ENCODE data around the gene ANKRD63. TPM values are rescaled to one million over a fixed set of nuclear protein-coding genes. Genes with fewer than 3 reads are reported as not detected.
A peak's percentile ranks its signal among the peaks of the same experiment; 100 is the strongest.

The ANKRD63 gene
- total RNA-seq, 1 experiment from 2014 or later = 1.2 TPM

DNA sequence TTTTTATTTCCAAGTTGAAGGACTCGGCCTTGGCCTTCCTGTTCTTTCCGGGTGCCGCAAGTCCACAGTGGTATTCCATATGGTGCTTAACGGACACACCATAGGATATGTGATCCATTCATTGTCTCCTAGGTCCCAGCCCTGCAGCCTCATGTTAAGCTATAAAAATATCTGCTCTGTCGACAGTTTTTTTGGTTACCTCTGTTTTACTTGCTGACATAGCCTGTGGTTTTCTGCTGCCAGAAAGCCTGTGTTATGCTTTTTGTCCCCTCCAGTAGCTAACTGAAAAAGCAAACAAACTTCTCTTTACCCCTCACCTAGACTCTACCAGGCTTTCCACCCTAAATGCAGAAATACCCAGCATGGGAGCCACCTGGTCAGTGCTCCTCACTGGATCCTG, 45.9 kb upstream of the ANKRD63 start (continued):
- TF ChIP-seq, protein P1, sequence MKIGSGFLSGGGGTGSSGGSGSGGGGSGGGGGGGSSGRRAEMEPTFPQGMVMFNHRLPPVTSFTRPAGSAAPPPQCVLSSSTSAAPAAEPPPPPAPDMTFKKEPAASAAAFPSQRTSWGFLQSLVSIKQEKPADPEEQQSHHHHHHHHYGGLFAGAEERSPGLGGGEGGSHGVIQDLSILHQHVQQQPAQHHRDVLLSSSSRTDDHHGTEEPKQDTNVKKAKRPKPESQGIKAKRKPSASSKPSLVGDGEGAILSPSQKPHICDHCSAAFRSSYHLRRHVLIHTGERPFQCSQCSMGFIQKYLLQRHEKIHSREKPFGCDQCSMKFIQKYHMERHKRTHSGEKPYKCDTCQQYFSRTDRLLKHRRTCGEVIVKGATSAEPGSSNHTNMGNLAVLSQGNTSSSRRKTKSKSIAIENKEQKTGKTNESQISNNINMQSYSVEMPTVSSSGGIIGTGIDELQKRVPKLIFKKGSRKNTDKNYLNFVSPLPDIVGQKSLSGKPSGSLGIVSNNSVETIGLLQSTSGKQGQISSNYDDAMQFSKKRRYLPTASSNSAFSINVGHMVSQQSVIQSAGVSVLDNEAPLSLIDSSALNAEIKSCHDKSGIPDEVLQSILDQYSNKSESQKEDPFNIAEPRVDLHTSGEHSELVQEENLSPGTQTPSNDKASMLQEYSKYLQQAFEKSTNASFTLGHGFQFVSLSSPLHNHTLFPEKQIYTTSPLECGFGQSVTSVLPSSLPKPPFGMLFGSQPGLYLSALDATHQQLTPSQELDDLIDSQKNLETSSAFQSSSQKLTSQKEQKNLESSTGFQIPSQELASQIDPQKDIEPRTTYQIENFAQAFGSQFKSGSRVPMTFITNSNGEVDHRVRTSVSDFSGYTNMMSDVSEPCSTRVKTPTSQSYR (CRISPR knock-in tag; IDR thresholded peaks at IDR 0.05) = no peak

DNA sequence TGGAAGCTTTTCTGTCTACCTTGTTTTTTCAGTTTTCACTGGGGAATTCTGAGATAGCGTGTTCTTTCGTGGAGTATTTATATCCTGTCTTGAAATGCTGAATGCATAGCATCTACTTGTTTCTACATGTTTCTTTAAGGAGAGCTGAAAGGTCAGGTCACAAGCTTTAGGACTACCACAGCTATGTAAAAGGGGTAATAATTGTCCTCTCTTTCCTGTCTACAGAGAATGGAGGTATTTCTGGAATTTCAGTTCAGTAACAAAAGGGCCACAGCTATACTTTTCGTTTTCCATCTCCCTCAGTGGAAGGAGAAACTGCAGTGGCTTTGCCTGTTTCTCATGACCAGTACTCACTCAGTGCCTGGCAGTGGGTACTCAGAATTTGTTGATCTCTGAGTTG, 45.3 kb upstream of the ANKRD63 start:
- peaks cover 50% of the 10 kb centered on the region for H3K4me1 Mint-ChIP-seq
- H3K36me3 Mint-ChIP-seq = peaks cover 15% of the 10 kb centered on the region; the same call in 1 of the 2 replicates
- ChIA-PET POLR2A (interaction anchor here (1.7 kb wide), 1 partner anchor 9 kb away, joined by 6 read pairs; no protein-coding TSS in a partner anchor), CTCF (interaction anchor here (1.0 to 8.3 kb wide), 13 partner anchors 11 to 94 kb away, joined by 3 to 234 read pairs (median 5); partner anchors contain the start of genes ANKRD63, CCDC9B, IVD and PAK6)
- H3K4me3 Mint-ChIP-seq = peak overlapping the region; percentile 38
- DNase-seq (ENCODE audit: low spot score) = no peak
- TF ChIP-seq FOXK1 (CRISPR knock-in tag; IDR thresholded peaks at IDR 0.05) = no peak
- TF ChIP-seq TEAD1 (CRISPR knock-in tag; IDR thresholded peaks at IDR 0.05) = no peak
- no peak for TF ChIP-seq CBFB (CRISPR knock-in tag; IDR thresholded peaks at IDR 0.05; ENCODE audit: low read depth)
- no peak for TF ChIP-seq SMAD4 (CRISPR knock-in tag; IDR thresholded peaks at IDR 0.05)
- no peak for TF ChIP-seq JAZF1 (CRISPR knock-in tag; IDR thresholded peaks at IDR 0.05)
- TF ChIP-seq, protein P2, sequence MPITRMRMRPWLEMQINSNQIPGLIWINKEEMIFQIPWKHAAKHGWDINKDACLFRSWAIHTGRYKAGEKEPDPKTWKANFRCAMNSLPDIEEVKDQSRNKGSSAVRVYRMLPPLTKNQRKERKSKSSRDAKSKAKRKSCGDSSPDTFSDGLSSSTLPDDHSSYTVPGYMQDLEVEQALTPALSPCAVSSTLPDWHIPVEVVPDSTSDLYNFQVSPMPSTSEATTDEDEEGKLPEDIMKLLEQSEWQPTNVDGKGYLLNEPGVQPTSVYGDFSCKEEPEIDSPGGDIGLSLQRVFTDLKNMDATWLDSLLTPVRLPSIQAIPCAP (CRISPR knock-in tag; IDR thresholded peaks at IDR 0.05) = no peak
- TF ChIP-seq ZNF416 (CRISPR knock-in tag; IDR thresholded peaks at IDR 0.05) = no peak
- no peak for TF ChIP-seq EMX1 (CRISPR knock-in tag; IDR thresholded peaks at IDR 0.05)
- no peak for TF ChIP-seq RELA (CRISPR knock-in tag; IDR thresholded peaks at IDR 0.05; ENCODE audit: borderline replicate concordance)
- no peak for TF ChIP-seq GRHL2 (CRISPR knock-in tag; IDR thresholded peaks at IDR 0.05; ENCODE audit: insufficient replicate concordance, severe bottlenecking)
- no peak for TF ChIP-seq CREM (CRISPR knock-in tag; IDR thresholded peaks at IDR 0.05)
- TF ChIP-seq MXD4 (CRISPR knock-in tag; IDR thresholded peaks at IDR 0.05; ENCODE audit: borderline replicate concordance) = no peak
- H3K27me3 Mint-ChIP-seq (ENCODE audit: low read depth) = peaks cover 4% of the 10 kb centered on the region
- ATAC-seq = no peak
- H3K27ac Mint-ChIP-seq = peak overlapping the region; percentile 83
- no peaks in the 10 kb centered on the region for H3K9me3 Mint-ChIP-seq

DNA sequence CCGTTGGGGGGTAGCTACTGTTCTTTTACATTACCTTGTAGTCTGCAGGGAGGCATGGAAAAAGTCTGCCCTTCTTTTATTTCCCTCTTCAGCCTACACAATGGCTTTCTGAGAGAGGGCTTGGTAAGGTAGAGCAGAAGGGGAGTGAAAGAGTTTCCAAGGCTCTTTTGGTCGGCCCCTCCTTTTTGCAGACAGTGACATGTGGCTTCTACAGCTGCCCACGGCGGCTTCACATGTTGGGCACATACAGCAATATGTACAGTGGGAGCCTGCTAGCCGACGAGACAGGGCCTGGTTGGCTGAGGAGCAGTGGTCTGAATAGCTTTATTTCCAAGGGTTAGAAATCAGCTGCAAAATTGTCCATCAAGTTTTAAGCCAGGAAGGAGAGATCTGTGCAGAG, 44.6 kb upstream of the ANKRD63 start:
- peak; percentile 17 for ATAC-seq
- Mint-ChIP-seq H3K9me3 (no peaks in the 10 kb centered on the region), H3K36me3 (peaks cover 15% of the 10 kb centered on the region; the same call in 1 of the 2 replicates), H3K27me3 (ENCODE audit: low read depth) (peaks cover 9% of the 10 kb centered on the region), H3K4me1 (peaks cover 54% of the 10 kb centered on the region), H3K4me3 (peak overlapping the region; percentile 41), H3K27ac (peak overlapping the region; percentile 83)
- ChIA-PET CTCF (interaction anchor here (0.6 to 8.3 kb wide), 15 partner anchors 11 to 97 kb away, joined by 3 to 234 read pairs (median 6); partner anchors contain the start of genes CCDC9B, PAK6 and PLCB2), POLR2A (interaction anchor here (1.1 to 1.7 kb wide), 2 partner anchors 10 to 36 kb away, joined by 3 to 6 read pairs; no protein-coding TSS in a partner anchor)
- no peak for DNase-seq (ENCODE audit: low spot score)
- TF ChIP-seq, protein P3, sequence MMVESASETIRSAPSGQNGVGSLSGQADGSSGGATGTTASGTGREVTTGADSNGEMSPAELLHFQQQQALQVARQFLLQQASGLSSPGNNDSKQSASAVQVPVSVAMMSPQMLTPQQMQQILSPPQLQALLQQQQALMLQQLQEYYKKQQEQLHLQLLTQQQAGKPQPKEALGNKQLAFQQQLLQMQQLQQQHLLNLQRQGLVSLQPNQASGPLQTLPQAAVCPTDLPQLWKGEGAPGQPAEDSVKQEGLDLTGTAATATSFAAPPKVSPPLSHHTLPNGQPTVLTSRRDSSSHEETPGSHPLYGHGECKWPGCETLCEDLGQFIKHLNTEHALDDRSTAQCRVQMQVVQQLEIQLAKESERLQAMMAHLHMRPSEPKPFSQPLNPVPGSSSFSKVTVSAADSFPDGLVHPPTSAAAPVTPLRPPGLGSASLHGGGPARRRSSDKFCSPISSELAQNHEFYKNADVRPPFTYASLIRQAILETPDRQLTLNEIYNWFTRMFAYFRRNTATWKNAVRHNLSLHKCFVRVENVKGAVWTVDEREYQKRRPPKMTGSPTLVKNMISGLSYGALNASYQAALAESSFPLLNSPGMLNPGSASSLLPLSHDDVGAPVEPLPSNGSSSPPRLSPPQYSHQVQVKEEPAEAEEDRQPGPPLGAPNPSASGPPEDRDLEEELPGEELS (CRISPR knock-in tag; IDR thresholded peaks at IDR 0.05) = no peak
- TF ChIP-seq, protein P4, sequence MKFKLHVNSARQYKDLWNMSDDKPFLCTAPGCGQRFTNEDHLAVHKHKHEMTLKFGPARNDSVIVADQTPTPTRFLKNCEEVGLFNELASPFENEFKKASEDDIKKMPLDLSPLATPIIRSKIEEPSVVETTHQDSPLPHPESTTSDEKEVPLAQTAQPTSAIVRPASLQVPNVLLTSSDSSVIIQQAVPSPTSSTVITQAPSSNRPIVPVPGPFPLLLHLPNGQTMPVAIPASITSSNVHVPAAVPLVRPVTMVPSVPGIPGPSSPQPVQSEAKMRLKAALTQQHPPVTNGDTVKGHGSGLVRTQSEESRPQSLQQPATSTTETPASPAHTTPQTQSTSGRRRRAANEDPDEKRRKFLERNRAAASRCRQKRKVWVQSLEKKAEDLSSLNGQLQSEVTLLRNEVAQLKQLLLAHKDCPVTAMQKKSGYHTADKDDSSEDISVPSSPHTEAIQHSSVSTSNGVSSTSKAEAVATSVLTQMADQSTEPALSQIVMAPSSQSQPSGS (CRISPR knock-in tag; IDR thresholded peaks at IDR 0.05; ENCODE audit: borderline replicate concordance, low read depth) = no peak
- TF ChIP-seq, protein P5, sequence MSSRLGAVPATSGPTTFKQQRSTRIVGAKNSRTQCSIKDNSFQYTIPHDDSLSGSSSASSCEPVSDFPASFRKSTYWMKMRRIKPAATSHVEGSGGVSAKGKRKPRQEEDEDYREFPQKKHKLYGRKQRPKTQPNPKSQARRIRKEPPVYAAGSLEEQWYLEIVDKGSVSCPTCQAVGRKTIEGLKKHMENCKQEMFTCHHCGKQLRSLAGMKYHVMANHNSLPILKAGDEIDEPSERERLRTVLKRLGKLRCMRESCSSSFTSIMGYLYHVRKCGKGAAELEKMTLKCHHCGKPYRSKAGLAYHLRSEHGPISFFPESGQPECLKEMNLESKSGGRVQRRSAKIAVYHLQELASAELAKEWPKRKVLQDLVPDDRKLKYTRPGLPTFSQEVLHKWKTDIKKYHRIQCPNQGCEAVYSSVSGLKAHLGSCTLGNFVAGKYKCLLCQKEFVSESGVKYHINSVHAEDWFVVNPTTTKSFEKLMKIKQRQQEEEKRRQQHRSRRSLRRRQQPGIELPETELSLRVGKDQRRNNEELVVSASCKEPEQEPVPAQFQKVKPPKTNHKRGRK (CRISPR knock-in tag; IDR thresholded peaks at IDR 0.05; ENCODE audit: borderline replicate concordance) = no peak
- TF ChIP-seq, protein P6, sequence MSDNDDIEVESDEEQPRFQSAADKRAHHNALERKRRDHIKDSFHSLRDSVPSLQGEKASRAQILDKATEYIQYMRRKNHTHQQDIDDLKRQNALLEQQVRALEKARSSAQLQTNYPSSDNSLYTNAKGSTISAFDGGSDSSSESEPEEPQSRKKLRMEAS (CRISPR knock-in tag; IDR thresholded peaks at IDR 0.05) = 0 out of 2 replicates have a peak, but pooled peaks have one; percentile 46
- TF ChIP-seq, protein P7, sequence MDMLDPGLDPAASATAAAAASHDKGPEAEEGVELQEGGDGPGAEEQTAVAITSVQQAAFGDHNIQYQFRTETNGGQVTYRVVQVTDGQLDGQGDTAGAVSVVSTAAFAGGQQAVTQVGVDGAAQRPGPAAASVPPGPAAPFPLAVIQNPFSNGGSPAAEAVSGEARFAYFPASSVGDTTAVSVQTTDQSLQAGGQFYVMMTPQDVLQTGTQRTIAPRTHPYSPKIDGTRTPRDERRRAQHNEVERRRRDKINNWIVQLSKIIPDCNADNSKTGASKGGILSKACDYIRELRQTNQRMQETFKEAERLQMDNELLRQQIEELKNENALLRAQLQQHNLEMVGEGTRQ (CRISPR knock-in tag; IDR thresholded peaks at IDR 0.05) = no peak
- TF ChIP-seq FOXJ3 (CRISPR knock-in tag; IDR thresholded peaks at IDR 0.05; ENCODE audit: borderline replicate concordance) = no peak
- TF ChIP-seq, protein P8, sequence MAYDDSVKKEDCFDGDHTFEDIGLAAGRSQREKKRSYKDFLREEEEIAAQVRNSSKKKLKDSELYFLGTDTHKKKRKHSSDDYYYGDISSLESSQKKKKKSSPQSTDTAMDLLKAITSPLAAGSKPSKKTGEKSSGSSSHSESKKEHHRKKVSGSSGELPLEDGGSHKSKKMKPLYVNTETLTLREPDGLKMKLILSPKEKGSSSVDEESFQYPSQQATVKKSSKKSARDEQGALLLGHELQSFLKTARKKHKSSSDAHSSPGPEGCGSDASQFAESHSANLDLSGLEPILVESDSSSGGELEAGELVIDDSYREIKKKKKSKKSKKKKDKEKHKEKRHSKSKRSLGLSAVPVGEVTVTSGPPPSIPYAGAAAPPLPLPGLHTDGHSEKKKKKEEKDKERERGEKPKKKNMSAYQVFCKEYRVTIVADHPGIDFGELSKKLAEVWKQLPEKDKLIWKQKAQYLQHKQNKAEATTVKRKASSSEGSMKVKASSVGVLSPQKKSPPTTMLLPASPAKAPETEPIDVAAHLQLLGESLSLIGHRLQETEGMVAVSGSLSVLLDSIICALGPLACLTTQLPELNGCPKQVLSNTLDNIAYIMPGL (CRISPR knock-in tag; IDR thresholded peaks at IDR 0.05) = no peak
- no peak for TF ChIP-seq ZBTB21 (CRISPR knock-in tag; IDR thresholded peaks at IDR 0.05; ENCODE audit: borderline replicate concordance)
